ENCODE measurements around the gene ASTN1.

Gene ASTN1

DNA sequence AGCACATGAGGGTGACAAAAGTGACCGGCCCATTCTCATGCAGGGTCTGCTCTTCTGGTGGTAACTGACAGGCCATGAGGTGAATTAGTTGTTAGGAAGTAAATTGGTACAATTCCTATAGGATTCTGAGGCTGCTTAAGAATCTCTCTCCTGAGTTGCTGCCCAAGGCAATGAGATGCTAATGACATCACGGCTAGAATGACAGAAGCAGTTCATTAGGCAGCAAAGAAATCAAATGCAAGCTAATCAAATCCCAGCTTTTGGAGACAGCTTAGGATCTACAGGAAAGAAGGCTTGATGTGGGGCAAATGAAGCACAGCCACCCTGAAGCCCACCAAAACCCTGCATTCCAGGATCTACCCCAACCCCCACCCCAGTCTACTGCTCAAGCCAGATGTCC lies 265.2 kb downstream of the ASTN1 start:
- no peak overlapping the region for H4K91ac ChIP-seq (ENCODE audit: low read depth, low read length, poor library complexity)
- H3K4me3 ChIP-seq (ENCODE audit: low read length in 2 of 2) = no peak overlapping the region
- no peaks in the 10 kb centered on the region for H3K27me3 ChIP-seq (ENCODE audit: control insufficient read depth in 3 of 3, insufficient read depth in 3 of 3, low read depth in 1 of 3, low read length in 3 of 3)
- H3K18ac ChIP-seq (ENCODE audit: low read length) = no peak overlapping the region
- H3K4ac ChIP-seq (ENCODE audit: low read length) = no peak overlapping the region
- H3K23ac ChIP-seq (ENCODE audit: low read depth, low read length, poor library complexity) = no peak overlapping the region
- no CpG with 5 or more reads among the region's 2 CpGs for WGBS, 2 donors (ENCODE audit: extremely low coverage in 2 of 2, insufficient read length in 2 of 2, insufficient replicate concordance in 1 of 2)
- no peak overlapping the region for H2BK15ac ChIP-seq (ENCODE audit: low read length)
- no peak overlapping the region for H3K4me2 ChIP-seq (ENCODE audit: insufficient read depth, low read length, poor library complexity, severe bottlenecking)
- H3K79me1 ChIP-seq (ENCODE audit: low read depth, low read length) = no peaks in the 10 kb centered on the region
- peaks cover 0 to 8% of the 10 kb centered on the region in 2 donors for H3K4me1 ChIP-seq (ENCODE audit: control insufficient read depth in 2 of 2, insufficient read depth in 1 of 2, low read depth in 1 of 2, low read length in 2 of 2)
- no peak overlapping the region for H3K9ac ChIP-seq (ENCODE audit: low read depth, low read length, poor library complexity)
- H3K36me3 ChIP-seq (replicated peaks in 1 of 2; ENCODE audit: control insufficient read depth in 2 of 2, insufficient read depth in 2 of 2, low read length in 2 of 2) = no peaks in the 10 kb centered on the region
- H3K9me3 ChIP-seq (replicated peaks in 1 of 2; ENCODE audit: control insufficient read depth in 2 of 2, insufficient read depth in 1 of 2, low read depth in 1 of 2, low read length in 2 of 2) = no peaks in the 10 kb centered on the region
- H2BK5ac ChIP-seq (ENCODE audit: low read length) = no peak overlapping the region
- H4K8ac ChIP-seq (ENCODE audit: low read depth, low read length) = no peak overlapping the region
- H2BK120ac ChIP-seq (ENCODE audit: low read depth, low read length) = no peak overlapping the region
- no peak overlapping the region for H3K14ac ChIP-seq (ENCODE audit: low read length)
- H2BK12ac ChIP-seq (ENCODE audit: low read length) = no peak overlapping the region
- no peak overlapping the region for H2AFZ ChIP-seq (ENCODE audit: low read length)
- no peak for DNase-seq (ENCODE audit: low spot score)
- no peak overlapping the region for H2AK5ac ChIP-seq (ENCODE audit: low read depth, low read length)
- H3K27ac ChIP-seq (replicated peaks; ENCODE audit: low read length) = no peak overlapping the region

DNA sequence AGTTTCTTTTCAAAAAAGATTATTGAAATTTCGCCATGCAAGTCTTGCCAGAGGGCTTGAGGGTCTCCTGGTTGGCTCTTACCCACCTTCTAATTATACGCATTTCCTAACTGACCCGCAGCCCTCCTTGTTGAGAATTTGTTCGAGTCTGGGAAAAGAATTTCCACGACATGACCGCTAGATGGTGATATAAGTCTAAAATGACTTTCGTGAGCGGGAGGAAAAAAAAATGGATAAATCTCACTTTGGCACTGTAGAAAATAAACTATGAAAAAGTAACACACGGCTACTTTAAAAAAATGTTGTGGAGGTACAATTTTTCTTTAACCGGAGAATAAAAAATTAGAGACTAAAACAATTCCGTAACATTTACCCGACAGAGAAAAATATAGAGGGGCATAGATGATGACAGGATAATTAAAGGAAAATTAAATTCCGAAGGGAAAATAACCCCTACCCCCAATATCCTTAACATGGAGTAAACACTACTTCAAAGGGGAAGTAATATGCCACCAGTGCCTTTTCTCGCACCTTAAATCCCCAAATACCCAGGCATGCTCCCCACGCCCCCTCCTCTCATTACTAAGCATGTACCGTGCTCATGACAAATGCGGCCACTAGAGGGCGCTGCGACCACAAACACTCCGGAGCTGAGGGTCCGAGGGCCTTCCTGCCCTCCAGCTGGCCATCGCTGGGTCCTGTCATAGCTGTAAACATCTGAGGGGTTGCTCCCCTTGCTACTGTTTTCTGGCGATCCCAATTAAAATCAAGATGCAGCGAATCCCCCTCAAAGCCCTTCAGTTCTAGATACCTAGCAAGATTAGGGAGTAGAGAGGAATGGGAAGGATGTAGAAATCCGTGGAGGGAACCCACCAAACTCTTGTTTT lies 266.9 kb downstream of the ASTN1 start:
- Histone ChIP-seq H3K27me3 (ENCODE audit: control insufficient read depth in 3 of 3, insufficient read depth in 3 of 3, low read depth in 1 of 3, low read length in 3 of 3) (no peaks in the 10 kb centered on the region), H3K4ac (ENCODE audit: low read length) (no peak overlapping the region), H2BK12ac (ENCODE audit: low read length) (no peak overlapping the region), H3K79me1 (ENCODE audit: low read depth, low read length) (no peaks in the 10 kb centered on the region), H3K36me3 (replicated peaks in 1 of 2; ENCODE audit: control insufficient read depth in 2 of 2, insufficient read depth in 2 of 2, low read length in 2 of 2) (no peaks in the 10 kb centered on the region), H3K14ac (ENCODE audit: low read length) (no peak overlapping the region), H3K9ac (ENCODE audit: low read depth, low read length, poor library complexity) (no peak overlapping the region), H2BK120ac (ENCODE audit: low read depth, low read length) (no peak overlapping the region), H2BK15ac (ENCODE audit: low read length) (no peak overlapping the region), H3K9me3 (replicated peaks in 1 of 2; ENCODE audit: control insufficient read depth in 2 of 2, insufficient read depth in 1 of 2, low read depth in 1 of 2, low read length in 2 of 2) (no peaks in the 10 kb centered on the region), H2BK5ac (ENCODE audit: low read length) (no peak overlapping the region), H2AFZ (ENCODE audit: low read length) (no peak overlapping the region), H4K91ac (ENCODE audit: low read depth, low read length, poor library complexity) (no peak overlapping the region), H3K27ac (replicated peaks; ENCODE audit: low read length) (no peak overlapping the region), H3K18ac (ENCODE audit: low read length) (no peak overlapping the region), H3K23ac (ENCODE audit: low read depth, low read length, poor library complexity) (no peak overlapping the region), H2AK5ac (ENCODE audit: low read depth, low read length) (no peak overlapping the region), H3K4me1 (ENCODE audit: control insufficient read depth in 2 of 2, insufficient read depth in 1 of 2, low read depth in 1 of 2, low read length in 2 of 2) (no peaks in the 10 kb centered on the region), H3K4me2 (ENCODE audit: insufficient read depth, low read length, poor library complexity, severe bottlenecking) (peak overlapping the region; percentile 46), H4K8ac (ENCODE audit: low read depth, low read length) (no peak overlapping the region), H3K4me3 (ENCODE audit: low read length in 2 of 2) (no peak overlapping the region)
- peak; percentile 78 for DNase-seq (ENCODE audit: low spot score)
- WGBS, 2 donors (ENCODE audit: extremely low coverage in 2 of 2, insufficient read length in 2 of 2, insufficient replicate concordance in 1 of 2) = no CpG with 5 or more reads among the region's 25 CpGs

DNA sequence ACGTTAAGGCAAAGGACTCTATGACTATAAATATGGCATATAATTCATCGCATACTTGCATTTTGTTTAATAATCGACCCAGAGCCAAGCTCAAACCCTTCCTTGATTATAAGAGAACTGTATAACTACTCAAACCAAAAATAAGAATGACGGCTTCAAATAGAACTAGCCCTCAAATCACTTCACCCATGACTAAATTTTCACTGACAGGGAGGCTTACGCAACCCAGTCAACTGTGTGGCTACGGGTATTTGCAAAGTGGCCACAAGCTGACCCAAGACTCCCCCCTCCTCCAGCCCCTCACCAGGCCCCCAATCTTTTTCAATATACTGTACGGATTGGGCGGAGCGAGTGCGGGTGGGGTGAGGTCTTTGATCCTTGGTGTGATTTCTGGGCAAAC lies 268.3 kb downstream of the ASTN1 start:
- no peak overlapping the region for H3K27ac ChIP-seq (replicated peaks; ENCODE audit: low read length)
- DNase-seq (ENCODE audit: low spot score) = no peak
- H3K36me3 ChIP-seq (replicated peaks in 1 of 2; ENCODE audit: control insufficient read depth in 2 of 2, insufficient read depth in 2 of 2, low read length in 2 of 2) = no peaks in the 10 kb centered on the region
- H2BK15ac ChIP-seq (ENCODE audit: low read length) = no peak overlapping the region
- H3K23ac ChIP-seq (ENCODE audit: low read depth, low read length, poor library complexity) = no peak overlapping the region
- H4K8ac ChIP-seq (ENCODE audit: low read depth, low read length) = no peak overlapping the region
- no CpG with 5 or more reads among the region's 10 CpGs for WGBS, 2 donors (ENCODE audit: extremely low coverage in 2 of 2, insufficient read length in 2 of 2, insufficient replicate concordance in 1 of 2)
- no peak overlapping the region for H3K14ac ChIP-seq (ENCODE audit: low read length)
- H2AK5ac ChIP-seq (ENCODE audit: low read depth, low read length) = no peak overlapping the region
- H3K4me2 ChIP-seq (ENCODE audit: insufficient read depth, low read length, poor library complexity, severe bottlenecking) = no peak overlapping the region
- no peak overlapping the region for H2BK120ac ChIP-seq (ENCODE audit: low read depth, low read length)
- no peak overlapping the region for H3K9ac ChIP-seq (ENCODE audit: low read depth, low read length, poor library complexity)
- H2BK12ac ChIP-seq (ENCODE audit: low read length) = no peak overlapping the region
- no peak overlapping the region for H3K18ac ChIP-seq (ENCODE audit: low read length)
- no peaks in the 10 kb centered on the region for H3K9me3 ChIP-seq (replicated peaks in 1 of 2; ENCODE audit: control insufficient read depth in 2 of 2, insufficient read depth in 1 of 2, low read depth in 1 of 2, low read length in 2 of 2)
- no peak overlapping the region for H3K4me3 ChIP-seq (ENCODE audit: low read length in 2 of 2)
- no peaks in the 10 kb centered on the region for H3K79me1 ChIP-seq (ENCODE audit: low read depth, low read length)
- no peak overlapping the region for H2BK5ac ChIP-seq (ENCODE audit: low read length)
- no peaks in the 10 kb centered on the region for H3K27me3 ChIP-seq (ENCODE audit: control insufficient read depth in 3 of 3, insufficient read depth in 3 of 3, low read depth in 1 of 3, low read length in 3 of 3)
- H4K91ac ChIP-seq (ENCODE audit: low read depth, low read length, poor library complexity) = no peak overlapping the region
- H3K4me1 ChIP-seq (ENCODE audit: control insufficient read depth in 2 of 2, insufficient read depth in 1 of 2, low read depth in 1 of 2, low read length in 2 of 2) = no peaks in the 10 kb centered on the region
- H3K4ac ChIP-seq (ENCODE audit: low read length) = no peak overlapping the region
- H2AFZ ChIP-seq (ENCODE audit: low read length) = no peak overlapping the region

DNA sequence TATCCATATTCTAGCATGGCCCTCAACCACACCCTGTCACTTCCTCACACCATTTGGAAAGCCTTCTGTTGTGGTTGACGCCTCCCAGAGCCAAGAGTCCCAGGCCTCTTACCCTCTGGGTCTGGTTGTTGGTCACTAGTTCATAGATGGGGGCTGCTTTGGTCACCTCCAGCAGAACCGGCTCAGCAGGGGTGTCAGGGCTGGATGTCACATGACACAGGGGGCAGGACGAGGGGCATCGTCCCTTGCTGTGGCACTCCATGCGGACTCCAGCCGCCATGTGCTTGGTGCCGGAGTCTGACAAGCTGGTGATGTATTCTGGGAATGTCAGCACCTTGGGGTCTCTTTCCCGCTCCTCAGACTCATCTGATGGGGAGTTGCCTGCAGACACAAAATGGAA lies 270.1 kb downstream of the ASTN1 start:
- Histone ChIP-seq H4K8ac (ENCODE audit: low read depth, low read length) (no peak overlapping the region), H3K18ac (ENCODE audit: low read length) (no peak overlapping the region), H3K79me1 (ENCODE audit: low read depth, low read length) (no peaks in the 10 kb centered on the region), H3K27ac (replicated peaks; ENCODE audit: low read length) (no peak overlapping the region), H2AFZ (ENCODE audit: low read length) (no peak overlapping the region), H2BK15ac (ENCODE audit: low read length) (no peak overlapping the region), H3K36me3 (replicated peaks in 1 of 2; ENCODE audit: control insufficient read depth in 2 of 2, insufficient read depth in 2 of 2, low read length in 2 of 2) (no peaks in the 10 kb centered on the region), H3K4me1 (ENCODE audit: control insufficient read depth in 2 of 2, insufficient read depth in 1 of 2, low read depth in 1 of 2, low read length in 2 of 2) (no peaks in the 10 kb centered on the region), H2BK5ac (ENCODE audit: low read length) (no peak overlapping the region), H2BK120ac (ENCODE audit: low read depth, low read length) (no peak overlapping the region), H3K4me2 (ENCODE audit: insufficient read depth, low read length, poor library complexity, severe bottlenecking) (no peak overlapping the region), H3K9me3 (replicated peaks in 1 of 2; ENCODE audit: control insufficient read depth in 2 of 2, insufficient read depth in 1 of 2, low read depth in 1 of 2, low read length in 2 of 2) (no peaks in the 10 kb centered on the region), H3K4me3 (ENCODE audit: low read length in 2 of 2) (no peak overlapping the region), H3K27me3 (ENCODE audit: control insufficient read depth in 3 of 3, insufficient read depth in 3 of 3, low read depth in 1 of 3, low read length in 3 of 3) (no peaks in the 10 kb centered on the region), H2BK12ac (ENCODE audit: low read length) (no peak overlapping the region), H3K4ac (ENCODE audit: low read length) (no peak overlapping the region), H2AK5ac (ENCODE audit: low read depth, low read length) (no peak overlapping the region), H3K9ac (ENCODE audit: low read depth, low read length, poor library complexity) (no peak overlapping the region), H4K91ac (ENCODE audit: low read depth, low read length, poor library complexity) (no peak overlapping the region), H3K23ac (ENCODE audit: low read depth, low read length, poor library complexity) (no peak overlapping the region), H3K14ac (ENCODE audit: low read length) (no peak overlapping the region)
- no CpG with 5 or more reads among the region's 8 CpGs for WGBS, 2 donors (ENCODE audit: extremely low coverage in 2 of 2, insufficient read length in 2 of 2, insufficient replicate concordance in 1 of 2)
- no peak for DNase-seq (ENCODE audit: low spot score)
